MM.1S (cell line): ENCODE measurements around the gene WFDC13.

Source experiments
- EZH2 ChIP-seq: fragments of 300-600 bp; sonication (generic); optimal IDR thresholded peaks from 2 replicates; pipeline ENCODE3; 2017; ENCODE audit warnings: low read depth, mild to moderate bottlenecking, antibody characterized with exemption, low read length, mixed read lengths
- EZH2phosphoT487 ChIP-seq: fragments of 300-600 bp; sonication (generic); IDR thresholded peaks from 2 replicates; pipeline ENCODE4 v1.6.1; 2018; ENCODE audit warnings: antibody characterized with exemption, low read length
- TF ChIP-seq, protein P1 (sequence below): fragments of 300-600 bp; sonication (generic); IDR thresholded peaks from 2 replicates; pipeline ENCODE4 v1.5.1; 2016; ENCODE audit warnings: antibody characterized with exemption, low read length, mixed read lengths

- TF ChIP-seq, protein P1, sequence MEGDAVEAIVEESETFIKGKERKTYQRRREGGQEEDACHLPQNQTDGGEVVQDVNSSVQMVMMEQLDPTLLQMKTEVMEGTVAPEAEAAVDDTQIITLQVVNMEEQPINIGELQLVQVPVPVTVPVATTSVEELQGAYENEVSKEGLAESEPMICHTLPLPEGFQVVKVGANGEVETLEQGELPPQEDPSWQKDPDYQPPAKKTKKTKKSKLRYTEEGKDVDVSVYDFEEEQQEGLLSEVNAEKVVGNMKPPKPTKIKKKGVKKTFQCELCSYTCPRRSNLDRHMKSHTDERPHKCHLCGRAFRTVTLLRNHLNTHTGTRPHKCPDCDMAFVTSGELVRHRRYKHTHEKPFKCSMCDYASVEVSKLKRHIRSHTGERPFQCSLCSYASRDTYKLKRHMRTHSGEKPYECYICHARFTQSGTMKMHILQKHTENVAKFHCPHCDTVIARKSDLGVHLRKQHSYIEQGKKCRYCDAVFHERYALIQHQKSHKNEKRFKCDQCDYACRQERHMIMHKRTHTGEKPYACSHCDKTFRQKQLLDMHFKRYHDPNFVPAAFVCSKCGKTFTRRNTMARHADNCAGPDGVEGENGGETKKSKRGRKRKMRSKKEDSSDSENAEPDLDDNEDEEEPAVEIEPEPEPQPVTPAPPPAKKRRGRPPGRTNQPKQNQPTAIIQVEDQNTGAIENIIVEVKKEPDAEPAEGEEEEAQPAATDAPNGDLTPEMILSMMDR: no peak
- no peak for TF ChIP-seq EZH2phosphoT487
- TF ChIP-seq EZH2: no peak
These were observed 31.7 kb upstream of the WFDC13 start, which contains the start of gene WFDC11 for GRCh38 chr20:45670139-45670538.
